HepG2 (cell line): Measurements from ENCODE around the gene CASKIN2. TPM values are rescaled to one million over a fixed set of nuclear protein-coding genes. Genes with fewer than 3 reads are reported as not detected.
A peak's percentile ranks its signal among the peaks of the same experiment; 100 is the strongest.

Experiments used
- ELF4 ChIP-seq: sonication (generic); formaldehyde crosslinking; IDR thresholded peaks from 2 replicates; pipeline ENCODE4 v1.5.0; 2020; ENCODE audit warnings: missing genetic modification reagents, mild to moderate bottlenecking, moderate library complexity, borderline replicate concordance
- FOXP4 ChIP-seq: sonication (generic); formaldehyde crosslinking; IDR thresholded peaks from 2 replicates; pipeline ENCODE4 v1.4.0; 2020; ENCODE audit warnings: missing genetic modification reagents
- KLF6 ChIP-seq: IDR thresholded peaks from 2 replicates; pipeline ENCODE4 v1.8.0; 2016; ENCODE audit warnings: missing biosample characterization, missing genetic modification reagents
- MEIS1 ChIP-seq: sonication (generic); formaldehyde crosslinking; IDR thresholded peaks from 2 replicates; pipeline ENCODE4 v1.9.0; 2021; ENCODE audit warnings: mild to moderate bottlenecking, missing genetic modification reagents, moderate library complexity, borderline replicate concordance
- NFYC ChIP-seq: IDR thresholded peaks from 2 replicates; pipeline ENCODE4 v1.6.1; 2016; ENCODE audit warnings: missing genetic modification reagents, missing compliant biosample characterization
- NPAS2 ChIP-seq: sonication (generic); formaldehyde crosslinking; IDR thresholded peaks from 2 replicates; pipeline ENCODE4 v1.8.0; 2022; ENCODE audit warnings: mild to moderate bottlenecking, missing genetic modification reagents, borderline replicate concordance
- RXRB ChIP-seq: IDR thresholded peaks from 2 replicates; pipeline ENCODE4 v1.6.1; 2016; ENCODE audit warnings: borderline replicate concordance, missing genetic modification reagents, missing compliant biosample characterization
- STAG1 ChIP-seq: sonication (generic); formaldehyde crosslinking; IDR thresholded peaks from 2 replicates; pipeline ENCODE4 v1.4.0; 2020; ENCODE audit warnings: missing genetic modification reagents
- THYN1 ChIP-seq: sonication (generic); formaldehyde crosslinking; IDR thresholded peaks from 2 replicates; pipeline ENCODE4 v1.8.1; 2023; ENCODE audit warnings: low read depth, mild to moderate bottlenecking, moderate library complexity, missing genetic modification reagents, borderline replicate concordance
- ZBTB26 ChIP-seq: IDR thresholded peaks from 2 replicates; pipeline ENCODE4 v1.6.1; 2016; ENCODE audit warnings: missing compliant biosample characterization, missing genetic modification reagents, borderline replicate concordance
- ZHX2 ChIP-seq, 2 experiments: sonication (generic) in 1 of 2; formaldehyde crosslinking in 1 of 2; IDR thresholded peaks; 2 replicates each; pipeline versions ENCODE4 v1.6.1 to v1.9.0; 2014 to 2022; ENCODE audit warnings: antibody characterized with exemption in 1 of 2, borderline replicate concordance in 1 of 2, inconsistent platforms in 1 of 2, low read depth in 1 of 2, missing genetic modification reagents in 1 of 2
- ZNF329 ChIP-seq: sonication (generic); formaldehyde crosslinking; IDR thresholded peaks from 2 replicates; pipeline ENCODE4 v1.9.0; 2021; ENCODE audit warnings: low read depth, mild to moderate bottlenecking, missing genetic modification reagents
- ZNF670 ChIP-seq: sonication (generic); formaldehyde crosslinking; IDR thresholded peaks from 2 replicates; pipeline ENCODE4 v1.8.0; 2022; ENCODE audit warnings: mild to moderate bottlenecking, missing genetic modification reagents, borderline replicate concordance
- ZNF691 ChIP-seq: sonication (generic); formaldehyde crosslinking; IDR thresholded peaks from 2 replicates; pipeline ENCODE4 v1.4.0; 2020; ENCODE audit warnings: missing genetic modification reagents, low read depth, mild to moderate bottlenecking, borderline replicate concordance
- ZNF746 ChIP-seq: sonication (generic); formaldehyde crosslinking; IDR thresholded peaks from 2 replicates; pipeline ENCODE4 v1.8.0; 2022; ENCODE audit warnings: mild to moderate bottlenecking, missing genetic modification reagents
- polyA plus RNA-seq, 8 experiments: library from polyadenylated mRNA; depleted of rRNA in 3 of 8; stranded (reverse) in 7 of 8; unstranded in 1 of 8; fragments of >200 nt; fragmentation: Illumina TruSeq in 4 of 8; extraction: Trizol in 4 of 8; gene quantifications; 2 replicates each; pipeline versions ENCODE4 v1.2.1 to v1.2.3, GENCODE V29; 2011 to 2016; ENCODE audit warnings: low read depth in 4 of 8, missing spikeins in 1 of 8, mixed read lengths in 1 of 8; ENCODE audit not compliant: insufficient read depth in 1 of 8
- total RNA-seq, 5 experiments: library from RNA; depleted of rRNA; stranded (reverse); fragments of >200 nt; fragmentation: Illumina TruSeq; extraction: Trizol; gene quantifications; 2 replicates each; pipeline ENCODE4 v1.2.3, GENCODE V29; 2016; ENCODE audit warnings: low read depth in 1 of 5

CASKIN2 gene
- total and polyA plus RNA-seq, 2 of the 13 experiments (the other 11 are each of a cell fraction or from before 2014, with no cell fraction given), result 5.2 to 7.8 TPM

- TF ChIP-seq ELF4 (CRISPR knock-in tag) (no peak), STAG1 (CRISPR knock-in tag) (no peak), RXRB (peak; percentile 60; the same call in 1 of the 2 replicates), ZNF691 (CRISPR knock-in tag) (0 out of 2 replicates have a peak, but pooled peaks have one; percentile 37), ZNF329 (0 out of 2 replicates have a peak, but pooled peaks have one; percentile 67), MEIS1 (CRISPR knock-in tag) (peak; percentile 85; the same call in 1 of the 2 replicates), ZBTB26 (CRISPR knock-in tag) (0 out of 2 replicates have a peak, but pooled peaks have one; percentile 53), ZNF746 (CRISPR knock-in tag) (0 out of 2 replicates have a peak, but pooled peaks have one; percentile 38), NPAS2 (no peak), ZNF670 (CRISPR knock-in tag) (no peak; the same call in 1 of the 2 replicates), ZHX2 (IDR thresholded peaks at IDR 0.05; ENCODE audit: low read depth) (peak; percentile 73), ZHX2 (CRISPR knock-in tag; IDR thresholded peaks at IDR 0.05; ENCODE audit: borderline replicate concordance) (no peak), KLF6 (CRISPR knock-in tag) (peak; percentile 76; the same call in 1 of the 2 replicates), THYN1 (CRISPR knock-in tag) (no peak), NFYC (peak; percentile 59; the same call in 1 of the 2 replicates), FOXP4 (CRISPR knock-in tag) (peak; percentile 52)
These were observed 34.2 kb upstream of the CASKIN2 start (continued) for GRCh38 chr17:75549246-75550138.
